GM19351 (cell line): ENCODE measurements around the gene SLC25A18.

Experiments
- ATAC-seq: cut with Tn5 transposase; IDR thresholded peaks from one replicate; pipeline ENCODE4 v1.9.1; 2021; ENCODE audit warnings: mild to moderate bottlenecking, moderate library complexity; ENCODE audit not compliant: unreplicated experiment

The SLC25A18 gene

DNA sequence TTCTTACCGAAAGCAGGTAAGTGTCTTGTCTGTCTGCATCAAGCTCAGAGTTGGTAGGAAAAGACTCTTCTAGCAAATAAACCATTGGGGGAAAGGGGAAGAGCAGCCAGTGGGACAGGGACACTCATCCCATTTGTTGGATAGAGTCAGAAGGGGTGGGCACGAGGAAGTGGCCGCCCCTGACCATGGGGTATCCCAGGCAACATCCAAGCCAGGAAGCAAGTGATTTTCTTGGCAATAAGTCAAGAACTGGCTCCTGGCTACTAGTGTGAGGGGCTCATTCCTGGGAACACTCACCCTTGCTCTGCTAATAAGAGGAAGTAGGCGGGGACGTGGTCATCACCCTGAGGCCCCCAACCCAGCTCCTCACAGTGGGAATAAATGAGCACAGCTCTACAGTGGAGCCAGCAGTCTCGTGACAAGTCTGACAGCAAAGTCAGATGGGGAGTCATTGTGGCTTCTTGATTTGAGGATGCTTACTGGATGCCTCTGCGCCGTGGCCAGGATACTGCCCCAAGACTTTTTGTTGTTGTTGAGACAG is 6.7 kb downstream of the SLC25A18 start:
- ATAC-seq, result no peak

DNA sequence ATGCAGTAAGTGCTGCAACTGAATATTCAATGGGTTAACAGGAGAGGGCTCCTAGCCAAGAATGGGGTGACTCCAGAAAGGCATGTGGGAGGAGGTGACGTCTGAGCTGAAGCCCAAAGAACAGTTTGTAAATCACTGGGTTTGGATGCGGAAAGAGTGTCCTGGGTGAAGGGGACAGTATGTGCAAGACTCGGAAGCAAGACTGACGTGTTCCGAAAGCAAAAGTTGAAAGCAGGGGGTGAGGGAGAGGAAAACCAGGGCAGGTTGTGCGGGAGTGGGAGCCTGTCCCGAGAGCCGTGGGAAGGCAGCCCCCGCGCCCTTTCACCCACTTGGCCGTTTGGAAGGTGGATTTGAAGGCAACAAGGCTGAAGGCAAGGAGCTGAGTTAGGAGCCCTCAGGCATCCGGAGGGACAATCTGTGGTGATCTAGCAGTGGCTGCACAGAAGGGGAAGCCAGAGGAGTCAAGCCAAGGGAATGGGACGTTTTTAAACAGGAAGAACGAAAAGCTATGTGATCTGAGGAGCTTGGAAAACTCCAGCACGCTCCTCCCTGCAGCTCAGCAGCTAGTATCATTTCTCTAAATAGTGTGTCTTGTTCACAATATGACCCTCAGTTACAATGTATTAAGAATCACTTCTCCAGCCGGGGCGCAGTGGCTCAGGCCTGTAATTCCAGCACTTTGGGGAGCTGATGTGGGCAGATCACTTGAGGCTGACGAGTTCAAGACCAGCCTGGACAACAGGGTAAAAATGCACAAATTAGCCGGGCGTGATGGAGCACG is 7.7 kb downstream of the SLC25A18 start:
- ATAC-seq, result no peak

DNA sequence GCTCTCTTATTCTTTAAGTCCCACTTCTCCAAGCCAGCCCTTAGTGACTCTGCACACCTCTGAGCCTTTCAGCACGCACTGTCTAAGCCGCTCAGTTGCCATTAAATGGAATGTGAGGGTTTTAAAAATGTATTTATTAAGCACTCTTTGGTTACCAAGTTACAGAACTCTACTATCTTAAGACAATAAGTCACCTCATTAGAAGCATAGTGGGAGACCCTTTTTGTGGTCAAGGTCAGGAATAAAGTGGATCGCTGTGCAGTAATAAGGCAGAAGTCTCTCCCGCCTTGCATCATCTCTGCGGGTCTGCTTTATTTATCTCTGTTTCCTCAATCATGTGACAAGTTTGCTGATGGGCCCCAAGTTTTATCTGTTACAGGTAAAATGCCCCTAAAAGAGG is 11.9 kb downstream of the SLC25A18 start:
- no peak for ATAC-seq

DNA sequence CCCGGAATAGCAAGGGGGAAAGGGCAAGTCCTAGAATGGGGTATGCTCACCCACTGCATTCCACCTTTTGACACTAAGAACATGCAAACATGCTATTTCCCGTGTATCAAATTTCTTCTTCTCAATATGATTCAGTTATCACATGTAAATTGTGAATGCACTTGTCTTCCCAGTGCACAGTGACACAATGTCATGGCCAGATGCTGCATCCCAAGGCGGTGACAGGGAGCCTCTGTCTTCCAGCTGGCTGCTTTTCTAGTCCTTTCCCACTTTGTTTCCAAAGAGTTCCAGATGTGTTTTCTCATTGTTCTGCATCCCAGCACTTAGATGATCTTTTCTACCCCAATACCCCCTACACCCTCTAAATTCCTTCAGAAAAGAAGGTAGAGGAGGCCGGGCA is 12.4 kb downstream of the SLC25A18 start:
- ATAC-seq, result no peak

DNA sequence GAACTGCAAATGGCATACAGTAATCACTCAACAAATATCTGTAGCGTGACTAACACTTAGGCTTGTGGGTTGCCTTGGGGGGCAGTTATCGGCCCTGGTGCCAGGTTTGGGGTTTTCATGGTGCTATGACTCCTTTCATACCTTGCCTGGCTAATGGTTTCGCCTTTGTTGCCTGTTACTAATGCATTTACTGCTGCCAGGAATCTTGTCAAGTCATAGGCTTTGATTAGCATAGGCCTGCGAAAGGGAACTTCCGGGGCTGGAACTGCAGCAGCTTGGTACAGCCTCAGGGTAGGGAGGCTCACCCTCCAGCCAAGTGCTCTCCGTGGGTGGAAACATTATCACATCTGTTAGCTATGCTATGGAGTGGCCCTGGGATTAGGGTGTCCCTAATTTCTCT is 13.2 kb downstream of the SLC25A18 start:
- no peak for ATAC-seq

DNA sequence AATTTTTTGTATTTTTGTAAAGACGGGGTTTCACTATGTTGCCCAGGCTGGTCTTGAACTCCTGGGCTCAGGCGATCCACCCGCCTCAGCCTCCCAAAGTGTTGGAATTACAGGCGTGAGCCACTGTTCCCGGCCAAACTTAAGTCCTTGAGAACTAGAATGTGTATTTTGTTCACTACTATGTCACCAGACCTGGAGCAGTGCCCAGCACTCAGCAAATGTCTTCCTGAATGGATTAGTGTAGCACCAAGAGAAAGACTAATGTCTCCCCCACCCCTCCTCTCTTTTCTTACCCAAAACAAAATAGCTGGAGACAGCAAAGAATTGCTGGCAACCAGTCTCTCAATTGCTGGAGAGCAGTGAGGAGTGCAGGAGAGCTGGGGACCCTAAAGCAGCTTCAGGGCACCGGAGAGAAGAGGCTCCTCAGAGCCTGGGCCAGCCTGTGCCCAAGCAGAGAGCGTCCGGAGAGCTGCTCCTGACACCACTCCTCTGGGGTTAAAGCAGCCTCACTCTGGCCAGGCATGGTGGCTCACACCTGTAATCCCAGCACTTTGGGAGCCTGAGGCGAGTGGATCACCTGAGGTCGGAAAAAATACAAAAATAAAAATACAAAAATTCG is 14.9 kb downstream of the SLC25A18 start:
- ATAC-seq, result no peak

DNA sequence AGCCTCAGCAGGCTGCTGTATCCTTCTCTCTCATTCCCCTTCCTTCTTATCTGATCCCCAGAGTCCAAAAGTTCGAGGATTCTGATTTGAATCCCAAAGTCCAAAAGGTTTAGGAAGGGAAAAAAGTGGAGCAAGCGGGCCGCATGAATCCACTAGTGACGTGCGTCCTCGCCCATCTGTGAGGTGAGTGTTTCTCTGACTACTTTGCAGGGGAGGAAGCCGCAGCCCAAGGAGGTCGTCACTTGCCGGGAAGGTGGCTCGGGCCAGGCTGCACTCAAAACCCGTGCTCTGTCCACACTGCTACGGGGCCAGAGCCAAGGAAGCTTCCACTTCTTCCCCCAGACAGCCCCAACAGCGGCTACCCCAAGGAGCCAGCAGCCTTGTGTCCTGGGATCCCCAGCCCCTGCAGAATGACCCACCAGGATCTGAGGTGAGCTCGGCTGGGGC is 16.3 kb downstream of the SLC25A18 start:
- no peak for ATAC-seq

DNA sequence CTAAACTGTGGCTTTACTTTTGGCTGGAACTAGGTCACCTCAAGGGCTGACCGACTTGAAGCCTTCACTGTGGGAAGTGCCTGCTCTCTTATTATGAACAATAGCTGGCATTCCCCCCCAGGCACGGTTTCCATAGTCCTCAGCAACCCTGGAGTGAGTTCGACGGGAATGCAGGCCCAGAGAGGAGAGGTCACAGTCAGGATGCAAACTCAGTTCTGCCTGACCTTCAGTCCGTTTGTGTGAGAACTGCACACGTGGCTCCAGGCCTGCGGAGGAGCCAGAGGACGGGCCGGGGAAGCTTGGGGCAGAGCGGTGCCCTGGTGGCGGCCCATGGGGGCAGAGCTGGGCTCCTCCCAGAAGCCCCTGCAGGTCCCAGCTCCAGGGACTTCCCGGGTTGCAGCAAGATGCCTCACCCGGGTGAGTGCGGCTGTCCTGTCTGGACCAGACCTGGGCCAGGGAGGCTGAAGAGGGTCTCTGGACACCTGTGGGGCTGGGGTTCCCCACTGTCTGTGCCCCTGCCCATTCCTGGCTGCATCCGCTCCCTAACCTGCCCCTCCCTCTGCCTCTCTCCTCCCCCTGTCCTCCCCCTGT is 17.2 kb downstream of the SLC25A18 start:
- ATAC-seq, result no peak

DNA sequence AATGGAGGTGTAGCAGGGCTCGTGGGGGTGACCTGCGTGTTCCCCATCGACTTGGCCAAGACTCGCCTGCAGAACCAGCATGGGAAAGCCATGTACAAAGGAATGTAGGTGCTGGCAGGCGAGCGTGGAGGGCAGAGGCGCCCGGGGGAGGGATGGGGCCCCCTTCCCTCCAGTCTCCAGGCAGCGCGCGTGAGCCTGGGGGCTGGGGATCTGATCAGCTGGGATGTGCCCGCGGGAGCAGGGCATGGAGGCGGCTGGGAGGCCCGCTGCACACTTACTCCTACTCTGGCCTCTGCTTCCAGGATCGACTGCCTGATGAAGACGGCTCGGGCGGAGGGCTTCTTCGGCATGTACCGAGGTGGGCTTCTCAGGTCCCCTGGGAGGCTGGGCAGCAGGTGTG is 17.8 kb downstream of the SLC25A18 start:
- no peak for ATAC-seq

DNA sequence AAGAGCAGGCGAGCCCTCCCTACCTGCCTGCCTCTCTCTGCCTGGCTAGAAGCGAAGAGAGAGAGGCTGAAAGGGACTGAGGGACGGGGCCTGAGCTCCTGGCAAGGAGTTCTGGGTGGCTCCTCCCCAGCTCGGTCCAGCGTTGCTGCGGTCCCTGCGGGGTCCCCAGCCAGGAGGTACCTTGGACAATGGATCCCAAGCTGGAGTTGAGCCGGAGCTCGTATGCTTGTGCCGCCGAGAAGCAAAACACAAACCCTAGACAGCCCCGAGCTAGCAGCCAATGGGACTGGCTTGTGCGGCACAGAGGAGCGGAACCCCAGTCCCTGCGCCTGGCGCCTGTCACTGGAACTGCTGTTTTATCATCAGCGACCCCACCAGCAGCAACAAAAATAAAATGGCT is 18.3 kb downstream of the SLC25A18 start:
- ATAC-seq, result no peak

DNA sequence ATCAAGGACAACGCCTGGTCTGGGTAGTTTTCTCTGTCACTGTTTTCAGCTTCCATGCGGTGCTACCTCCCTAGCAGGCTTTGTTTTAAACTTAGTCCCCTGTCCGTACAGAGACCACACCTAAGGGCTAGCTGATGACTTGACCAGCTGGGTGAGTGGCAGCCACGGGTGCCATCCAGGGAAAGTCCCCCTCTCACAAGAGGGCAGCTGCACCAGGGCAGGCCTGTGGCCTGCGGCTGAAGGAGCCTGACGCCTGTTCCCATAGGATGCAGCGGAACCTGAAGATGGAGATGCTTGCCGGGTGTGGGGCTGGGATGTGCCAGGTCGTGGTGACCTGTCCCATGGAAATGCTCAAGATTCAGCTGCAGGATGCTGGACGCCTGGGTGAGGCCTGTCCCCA is 19.9 kb downstream of the SLC25A18 start:
- ATAC-seq, result no peak

DNA sequence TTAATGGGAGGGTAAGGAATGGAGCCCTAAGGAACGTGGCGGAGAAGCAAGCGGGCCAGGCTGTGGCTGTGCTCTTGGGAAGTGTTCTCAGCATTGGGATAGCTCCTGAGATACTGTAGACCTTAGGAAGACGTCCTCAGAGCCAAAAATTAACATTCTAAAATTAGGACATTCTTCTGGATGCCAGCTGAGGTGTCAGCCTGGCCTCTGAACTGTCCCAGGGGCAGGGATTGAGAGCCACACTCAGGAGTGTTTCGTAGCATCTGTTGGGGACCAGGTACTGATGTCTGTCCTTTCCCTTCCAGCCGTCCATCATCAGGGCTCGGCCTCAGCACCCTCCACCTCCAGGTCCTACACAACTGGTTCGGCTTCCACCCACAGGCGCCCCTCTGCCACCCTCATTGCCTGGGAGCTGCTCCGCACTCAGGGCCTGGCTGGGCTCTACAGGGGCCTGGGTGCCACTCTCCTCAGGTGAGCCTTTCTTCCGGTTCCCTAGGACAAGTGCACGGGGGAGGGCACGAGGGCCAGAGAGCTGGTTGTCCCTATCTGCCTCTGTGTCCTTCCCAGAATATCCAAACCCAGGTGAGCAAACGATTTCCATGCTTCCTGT is 23.6 kb downstream of the SLC25A18 start:
- ATAC-seq, result no peak

DNA sequence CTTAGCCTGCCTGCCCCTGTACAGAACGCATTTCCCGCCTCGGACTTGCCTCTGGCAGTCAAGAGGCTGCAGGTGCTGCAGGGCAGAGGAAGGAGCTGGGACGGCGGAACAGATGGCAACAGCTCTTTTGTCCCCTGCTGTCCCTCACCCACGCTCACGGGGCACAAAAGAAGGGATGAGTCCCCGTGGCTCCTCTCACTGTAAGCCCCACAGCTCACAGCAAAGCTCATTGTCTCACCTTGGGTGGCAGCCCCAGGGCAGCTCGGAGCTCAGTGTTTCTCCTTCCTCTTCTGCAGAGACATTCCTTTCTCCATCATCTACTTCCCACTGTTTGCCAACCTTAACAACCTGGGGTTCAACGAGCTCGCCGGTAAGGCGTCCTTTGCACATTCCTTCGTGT is 24.3 kb downstream of the SLC25A18 start:
- ATAC-seq, result no peak

DNA sequence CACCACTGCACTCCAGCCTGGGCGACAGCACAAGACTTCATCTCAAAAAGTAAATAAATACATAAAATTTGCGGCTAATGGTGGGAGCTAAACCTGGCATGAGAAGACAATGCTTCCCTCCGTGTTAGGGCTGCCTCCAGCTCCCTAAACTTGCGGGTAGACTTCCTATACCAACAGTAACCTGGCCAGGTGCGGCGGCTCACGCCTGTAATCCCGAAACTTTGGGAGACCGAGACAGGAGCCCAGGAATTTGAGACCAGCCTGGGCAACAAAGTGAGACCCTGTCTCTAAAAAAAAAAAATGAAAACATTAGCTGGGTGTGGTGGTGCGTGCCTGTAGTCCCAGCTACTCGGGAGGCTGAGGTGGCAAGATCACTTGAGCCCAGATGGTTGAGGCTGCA is 25.3 kb downstream of the SLC25A18 start:
- no peak for ATAC-seq

DNA sequence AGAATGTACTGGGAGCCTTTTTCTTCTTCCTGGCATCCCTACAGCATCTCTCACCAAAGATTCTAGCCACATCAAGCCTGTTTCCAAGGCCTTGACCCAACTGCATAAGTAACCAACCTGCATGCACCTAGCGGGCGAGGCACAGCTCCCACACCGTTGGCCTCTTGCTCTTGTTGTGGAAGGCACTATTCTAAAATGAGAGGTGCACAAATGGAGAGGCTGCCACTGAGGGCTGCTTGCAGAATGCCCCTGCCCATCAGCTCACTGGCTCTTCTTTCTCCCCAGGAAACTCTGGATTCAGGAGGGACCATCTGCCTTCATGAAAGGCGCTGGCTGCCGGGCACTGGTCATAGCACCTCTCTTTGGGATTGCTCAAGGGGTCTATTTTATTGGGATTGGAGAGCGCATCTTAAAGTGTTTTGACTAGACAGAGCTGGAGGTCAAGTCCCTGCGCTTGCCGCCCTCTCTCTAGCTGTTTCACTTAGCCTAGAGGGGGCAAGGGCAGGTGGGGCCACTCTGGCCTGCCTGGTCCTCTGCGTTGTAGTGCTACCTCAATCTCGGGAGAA is 26.6 kb downstream of the SLC25A18 start:
- no peak for ATAC-seq

DNA sequence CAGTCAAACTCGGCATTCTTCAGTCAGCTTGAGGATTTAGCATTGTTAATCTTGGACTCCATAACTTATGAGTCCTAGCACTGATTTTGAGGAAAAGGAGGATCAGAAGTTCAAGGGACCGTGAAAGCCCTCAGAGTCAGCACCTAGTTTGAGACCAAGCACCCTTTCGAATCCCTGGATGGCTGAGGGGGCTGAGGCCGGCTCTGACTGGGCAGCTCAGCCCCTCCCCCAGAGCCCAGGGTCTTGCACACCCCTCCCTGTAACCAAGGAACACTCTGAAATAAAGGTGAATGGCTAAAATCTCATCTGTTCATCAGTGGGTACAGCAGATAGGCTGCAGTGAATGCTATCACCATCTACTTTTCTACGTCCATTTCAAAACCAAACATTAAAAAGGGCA is 27.3 kb downstream of the SLC25A18 start:
- ATAC-seq, result no peak

DNA sequence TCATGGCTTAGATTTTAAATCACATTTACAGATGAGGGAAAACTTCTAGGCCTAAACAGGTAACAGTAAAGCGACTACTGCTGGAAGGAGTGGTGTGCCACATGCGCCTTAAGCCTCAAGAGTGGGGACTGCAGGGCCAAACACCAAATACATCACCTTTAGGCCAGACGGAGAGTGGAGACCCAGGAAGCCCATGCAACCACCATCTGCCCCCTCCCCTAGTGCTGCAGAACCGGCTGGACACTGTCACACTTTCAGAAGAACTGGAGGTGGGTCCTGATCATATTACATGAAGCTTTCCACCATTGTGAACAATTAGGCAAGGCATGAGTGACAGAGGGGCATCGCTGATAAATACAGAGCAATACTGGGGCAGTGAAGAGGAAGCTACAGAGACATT is 28.9 kb downstream of the SLC25A18 start:
- no peak for ATAC-seq

DNA sequence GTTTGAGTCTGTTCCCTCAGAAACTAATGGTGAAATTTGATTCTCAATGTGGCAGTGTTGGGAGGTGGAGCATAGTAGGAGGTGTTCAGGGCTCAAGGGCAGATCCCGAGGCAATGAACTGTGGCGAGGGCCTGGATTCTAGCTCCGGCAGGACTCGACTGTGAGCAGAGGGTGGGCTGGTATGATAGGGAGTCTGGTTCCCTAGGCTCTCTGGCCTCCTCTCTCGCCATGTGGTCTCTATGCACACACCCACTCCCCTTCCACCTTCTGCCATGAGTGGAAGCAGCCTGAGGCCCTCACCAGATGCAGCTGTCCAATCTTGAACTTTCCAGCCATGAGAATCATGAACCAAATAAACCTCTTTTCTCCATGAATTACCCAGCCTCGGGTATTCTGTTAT is 32.9 kb downstream of the SLC25A18 start:
- ATAC-seq, result no peak

DNA sequence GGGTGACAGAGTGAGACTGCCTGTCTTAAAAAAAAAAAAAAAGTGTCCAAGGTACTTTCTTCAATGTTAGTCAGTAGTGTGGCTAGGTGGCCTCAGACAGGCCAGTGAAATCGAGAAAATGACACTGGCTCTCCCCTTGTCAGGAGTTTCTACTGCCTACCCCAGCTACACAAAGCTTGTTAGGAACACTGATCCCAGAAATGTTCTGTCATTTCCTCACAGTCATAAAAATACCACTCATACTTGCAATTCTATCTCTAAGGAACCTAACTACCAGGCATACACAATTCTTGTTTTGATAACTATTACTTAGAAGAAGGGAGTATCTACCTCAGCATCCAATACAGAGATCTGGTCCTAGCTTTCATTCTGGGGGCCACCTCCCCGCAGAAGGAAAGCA is 33.9 kb downstream of the SLC25A18 start:
- ATAC-seq, result no peak

DNA sequence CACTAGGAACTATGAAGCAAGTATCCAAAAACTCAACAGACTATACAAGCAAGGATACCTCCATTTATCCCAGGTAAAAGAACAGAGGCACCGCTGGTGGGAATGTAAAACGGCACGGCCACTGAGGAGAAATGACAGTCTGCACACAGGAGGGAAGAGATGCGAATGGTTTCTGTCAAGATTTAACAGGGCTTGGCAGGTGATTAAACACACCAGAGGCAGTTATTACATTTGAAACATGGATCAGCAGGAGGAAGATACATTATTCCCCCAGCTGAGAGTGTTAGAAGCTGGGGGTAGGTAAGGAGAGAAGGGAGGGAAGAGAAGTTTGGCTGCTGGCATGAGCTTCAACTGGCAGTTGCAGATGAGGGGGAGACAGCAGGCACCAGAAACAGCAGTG is 35.0 kb downstream of the SLC25A18 start:
- no peak for ATAC-seq

DNA sequence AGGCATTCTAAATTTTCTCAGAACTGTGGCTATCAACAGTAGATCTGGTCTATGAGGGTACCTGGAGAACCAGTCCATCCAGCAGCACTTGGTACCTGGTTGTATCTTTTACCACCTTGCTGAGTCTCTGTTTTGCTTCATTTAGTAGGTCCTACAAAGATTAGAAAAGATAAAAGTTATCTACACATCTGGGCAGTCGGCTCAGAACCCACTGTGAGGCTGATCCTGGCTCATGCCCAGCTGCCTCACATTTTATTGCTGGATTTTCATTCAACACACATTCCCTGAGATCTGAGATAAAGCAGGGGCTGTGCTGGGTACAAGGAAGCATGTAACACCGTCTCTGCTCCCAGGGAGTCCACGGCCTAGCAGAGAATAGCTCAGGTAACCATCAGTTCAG is 37.7 kb downstream of the SLC25A18 start:
- no peak for ATAC-seq
